Pancreas (tissue), 10 donors: Measurements from ENCODE around the gene FANCC. TPM values are rescaled to one million over a fixed set of nuclear protein-coding genes. Genes with fewer than 3 reads are reported as not detected.

ENCODE experiments used
- ATAC-seq, 4 donors: fragments of 200-7000 bp; cut with Tn5 transposase; one replicate each; pipeline versions ENCODE4 v1.8.0 to v1.9.1; 2020; ENCODE audit warnings: mild to moderate bottlenecking in 4 of 4, moderate library complexity in 4 of 4
- DNase-seq, 6 donors: peaks; one replicate each; pipeline ENCODE4 v3.0.0-alpha.2; 2020
- FAIRE-seq: peaks from 2 replicates; lab custom pipeline; 2012; peaks lifted over from hg19 to GRCh38; lab: Jason Lieb, UNC
- H3K27ac ChIP-seq, 4 donors: fragments of 200-600 bp; sonication (generic); 1 replicate in 3 of 4; 2 replicates in 1 of 4; pipeline versions ENCODE4 v1.5.0 to v1.8.0; 2020
- H3K27me3 ChIP-seq, 4 donors: fragments of 200-600 bp; one replicate each; pipeline ENCODE4 v1.8.0; 2021
- H3K36me3 ChIP-seq, 3 donors: fragments of 200-600 bp; sonication (generic) in 1 of 3; one replicate each; pipeline versions ENCODE4 v1.5.0 to v1.8.0; 2020 to 2021
- H3K4me1 ChIP-seq, 3 donors: fragments of 200-600 bp; one replicate each; pipeline ENCODE4 v1.8.0; 2021
- H3K4me3 ChIP-seq, 4 donors: fragments of 200-600 bp; sonication (generic) in 2 of 4; one replicate each; pipeline versions ENCODE4 v1.5.0 to v1.8.0; 2020 to 2021
- H3K9me3 ChIP-seq, 4 donors: fragments of 200-600 bp; one replicate each; pipeline ENCODE4 v1.8.0; 2021
- CTCF ChIP-seq, 4 donors: fragments of 200-600 bp; sonication (generic) in 3 of 4; IDR thresholded peaks; one replicate each; pipeline versions ENCODE4 v1.5.0 to v1.8.0; 2021; ENCODE audit warnings: antibody characterized with exemption in 4 of 4
- WGBS, 2 donors: extraction: QIAGEN DNeasy Blood & Tissue Kit; methylation state at CpG; one replicate each; pipeline ENCODE4 v1.1.7; 2013; 5-methylcytosine and 5-hydroxymethylcytosine counted together
- intact Hi-C, 3 donors: fragments of 100-400 bp; cut with DNase I; formaldehyde crosslinking; loops; one replicate each; pipeline versions ENCODE4 v1.11.1 to v1.14.2; 2022
- polyA plus RNA-seq, 2 donors: library from polyadenylated mRNA; stranded (reverse); fragments of 200-250 nt; gene quantifications; one replicate each; pipeline ENCODE4 v1.2.3, GENCODE V29; 2013
- total RNA-seq, 6 donors: library from RNA; stranded (reverse); fragmentation: NEBNext Ultra II Directional in 4 of 6; extraction: Animal tissue kit (Norgen Biotek cat#: 25700) in 4 of 6; gene quantifications; one replicate each; pipeline versions ENCODE4 v1.2.1 to v1.2.4, GENCODE V29; 2021 to 2023
- donor health status: healthy with polysubstance abuse.
- donor health status: DM: no; HTN: no; CAD: no; lungs with moderate emphysema.
- donor health status: DM: no; HTN: no; CAD: no.
- donor health status: control.
- donor health status: control.
- donor health status: Bipolar disorder and iron deficiency.
- donor health status: DM: yes; HTN: yes; CAD: no.
- donor health status: DM: no; HTN: no; CAD: no.
- donor health status: DM: no; HTN: no; CAD: no.
- donor health status: DM: yes; HTN: yes; CAD: no.

Gene FANCC
- total and polyA plus RNA-seq, 8 donors, result 3.8 to 9.9 (median 4.6) TPM

- no peaks in the 10 kb centered on the region for H3K9me3 ChIP-seq
- no peaks in the 10 kb centered on the region for H3K36me3 ChIP-seq
- H3K4me3 ChIP-seq, result no peak overlapping the region
- FAIRE-seq, result no peak
- intact Hi-C loops, result no loop called here
- H3K27me3 ChIP-seq, result no peaks in the 10 kb centered on the region
- H3K27ac ChIP-seq, result no peak overlapping the region
- no peak for TF ChIP-seq CTCF (IDR thresholded peaks at IDR 0.05)
- 48 to 58% methylated on average over 7 of the region's 7 CpGs for WGBS, 2 donors
- no peak for DNase-seq
- no peaks in the 10 kb centered on the region for H3K4me1 ChIP-seq
- ATAC-seq, result peak in 3 of 4 donors; percentile 48 to 85 (median 62)
These were observed 128.0 kb downstream of the FANCC start for GRCh38 chr9:95189251-95190098.

- TF ChIP-seq CTCF (IDR thresholded peaks at IDR 0.05), result no peak
- 72 to 82% methylated on average over 4 of the region's 4 CpGs for WGBS, 2 donors
- no peak overlapping the region for H3K4me3 ChIP-seq
- H3K9me3 ChIP-seq, result no peaks in the 10 kb centered on the region
- no peak overlapping the region for H3K27ac ChIP-seq
- H3K27me3 ChIP-seq, result no peaks in the 10 kb centered on the region
- no peaks in the 10 kb centered on the region for H3K4me1 ChIP-seq
- peak in 1 of 4 donors; percentile 66 for ATAC-seq
- FAIRE-seq, result no peak
- no peak for DNase-seq
- no peaks in the 10 kb centered on the region for H3K36me3 ChIP-seq
- intact Hi-C loops, result no loop called here
These were observed 129.1 kb downstream of the FANCC start for GRCh38 chr9:95188459-95188858.

GRCh38 chr9:95185956-95186355 is 131.6 kb downstream of the FANCC start:
- no peak overlapping the region for H3K27ac ChIP-seq
- ATAC-seq (no peak), DNase-seq (no peak), FAIRE-seq (no peak)
- no peaks in the 10 kb centered on the region for H3K27me3 ChIP-seq
- H3K36me3 ChIP-seq, result no peaks in the 10 kb centered on the region
- no peaks in the 10 kb centered on the region for H3K4me1 ChIP-seq
- H3K9me3 ChIP-seq, result no peaks in the 10 kb centered on the region
- no peak for TF ChIP-seq CTCF (IDR thresholded peaks at IDR 0.05)
- no peak overlapping the region for H3K4me3 ChIP-seq
- intact Hi-C loops, result no loop called here
- WGBS, 2 donors, result 95 to 98% methylated on average over 2 of the region's 2 CpGs

- peak in 2 of 4 donors; percentile 7 to 25 for TF ChIP-seq CTCF (IDR thresholded peaks at IDR 0.05)
These were observed 134.5 kb downstream of the FANCC start for GRCh38 chr9:95182854-95183563.

More at GRCh38 chr9:95182854-95183563, 134.5 kb downstream of the FANCC start:
- WGBS, 2 donors, result 61 to 63% methylated on average over 11 of the region's 11 CpGs
- no peaks in the 10 kb centered on the region for H3K36me3 ChIP-seq
- no peaks in the 10 kb centered on the region for H3K27me3 ChIP-seq
- FAIRE-seq (no peak), ATAC-seq (peak; percentile 59 to 90 (median 79)), DNase-seq (peak in 2 of 6 donors; percentile 18 to 49)
- no peak overlapping the region for H3K4me3 ChIP-seq
- H3K4me1 ChIP-seq, result no peaks in the 10 kb centered on the region
- H3K9me3 ChIP-seq, result no peaks in the 10 kb centered on the region
- no peak overlapping the region for H3K27ac ChIP-seq
- intact Hi-C loops, result no loop called here
